ENCODE results near the gene PROB1. TPM values are rescaled to one million over a fixed set of nuclear protein-coding genes. Genes with fewer than 3 reads are reported as not detected.
A peak's percentile ranks its signal among the peaks of the same experiment; 100 is the strongest.
"Not testable (repeated sequence)": the region's sequence is repeated elsewhere in the genome, so short reads cannot be mapped to it uniquely, and the experiment has no call there.

PROB1 gene, protein sequence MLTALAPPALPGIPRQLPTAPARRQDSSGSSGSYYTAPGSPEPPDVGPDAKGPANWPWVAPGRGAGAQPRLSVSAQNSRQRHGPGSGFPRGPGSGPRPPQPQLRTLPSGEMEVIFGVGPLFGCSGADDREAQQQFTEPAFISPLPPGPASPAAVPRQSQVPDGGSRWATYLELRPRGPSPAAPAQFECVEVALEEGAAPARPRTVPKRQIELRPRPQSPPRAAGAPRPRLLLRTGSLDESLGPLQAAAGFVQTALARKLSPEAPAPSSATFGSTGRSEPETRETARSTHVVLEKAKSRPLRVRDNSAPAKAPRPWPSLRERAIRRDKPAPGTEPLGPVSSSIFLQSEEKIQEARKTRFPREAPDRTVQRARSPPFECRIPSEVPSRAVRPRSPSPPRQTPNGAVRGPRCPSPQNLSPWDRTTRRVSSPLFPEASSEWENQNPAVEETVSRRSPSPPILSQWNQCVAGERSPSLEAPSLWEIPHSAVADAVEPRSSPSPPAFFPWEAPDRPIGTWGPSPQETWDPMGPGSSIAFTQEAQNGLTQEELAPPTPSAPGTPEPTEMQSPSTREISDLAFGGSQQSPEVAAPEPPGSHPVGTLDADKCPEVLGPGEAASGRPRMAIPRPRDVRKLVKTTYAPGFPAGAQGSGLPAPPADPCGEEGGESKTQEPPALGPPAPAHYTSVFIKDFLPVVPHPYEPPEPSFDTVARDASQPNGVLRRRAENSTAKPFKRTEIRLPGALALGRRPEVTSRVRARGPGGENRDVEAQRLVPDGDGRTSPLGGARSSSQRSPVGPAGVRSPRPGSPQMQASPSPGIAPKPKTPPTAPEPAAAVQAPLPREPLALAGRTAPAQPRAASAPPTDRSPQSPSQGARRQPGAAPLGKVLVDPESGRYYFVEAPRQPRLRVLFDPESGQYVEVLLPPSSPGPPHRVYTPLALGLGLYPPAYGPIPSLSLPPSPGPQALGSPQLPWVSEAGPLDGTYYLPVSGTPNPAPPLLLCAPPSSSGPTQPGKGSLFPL
- total RNA-seq (2014; rRNA removed; shearing (Covaris generic)): 0.55 and 0.78 TPM in 2 replicates

- in situ Hi-C loops (cut with HindIII; ENCODE audit: low sequenced_read_pairs): no loop called here
- no peak for DNase-seq (ENCODE audit: low spot score)
Measured at GRCh38 chr5:139394654-139395566, at the start of gene PROB1. Gene PROB1 (minus strand): TSS chr5:139395104. CDS start chr5:139395081, 23 bp downstream.

DNA sequence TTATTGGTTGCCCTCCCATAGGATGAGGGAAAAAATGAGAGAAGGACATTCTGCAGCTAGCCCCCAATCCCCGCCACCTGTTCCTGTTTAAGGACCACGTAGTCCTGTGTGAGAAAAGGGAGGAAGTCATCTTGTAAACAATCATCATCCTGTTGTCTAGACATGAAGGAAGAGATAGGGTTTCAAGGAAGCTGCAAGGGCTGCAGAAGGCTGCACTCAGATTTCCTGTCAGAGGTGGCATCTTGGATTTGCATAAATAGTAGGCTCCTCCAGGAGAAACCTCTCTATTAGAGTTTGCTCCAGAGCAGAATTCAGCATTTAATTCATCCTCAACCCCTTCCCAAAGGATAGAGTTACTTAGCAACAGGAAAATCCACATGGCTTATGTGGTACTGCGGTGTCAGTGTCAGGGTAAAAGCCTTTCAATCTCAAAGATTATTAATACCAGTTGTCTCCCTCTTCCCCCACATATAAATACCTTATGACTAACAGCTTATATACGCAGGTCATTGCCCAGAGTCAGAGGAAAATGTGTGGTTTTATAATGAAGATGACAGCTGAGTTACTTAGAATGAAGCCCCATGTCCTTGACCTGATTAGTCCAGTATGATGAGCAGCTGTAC lies 49.0 kb upstream of the PROB1 start:
- in situ Hi-C loops (cut with HindIII; ENCODE audit: low sequenced_read_pairs): no loop called here
- DNase-seq (ENCODE audit: low spot score): no peak

DNA sequence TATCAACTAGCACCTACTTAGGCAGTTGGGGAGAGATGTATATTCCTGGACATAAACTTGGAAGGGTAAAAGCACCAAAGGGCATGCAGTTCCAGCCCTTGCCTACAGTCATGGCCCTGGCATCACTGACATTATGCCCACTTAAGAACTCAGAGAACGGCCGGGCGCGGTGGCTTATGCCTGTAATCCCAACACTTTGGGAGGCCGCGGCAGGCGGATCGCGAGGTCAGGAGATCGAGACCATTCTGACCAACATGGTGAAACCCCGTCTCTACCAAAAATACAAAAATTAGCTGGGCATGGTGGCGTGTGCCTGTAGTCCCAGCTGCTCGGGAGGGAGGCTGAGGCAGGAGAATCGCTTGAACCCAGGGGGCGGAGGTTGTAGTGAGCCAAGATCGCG lies 45.5 kb upstream of the PROB1 start:
- DNase-seq (ENCODE audit: low spot score); in situ Hi-C loops (cut with HindIII; ENCODE audit: low sequenced_read_pairs): not testable (repeated sequence)

DNA sequence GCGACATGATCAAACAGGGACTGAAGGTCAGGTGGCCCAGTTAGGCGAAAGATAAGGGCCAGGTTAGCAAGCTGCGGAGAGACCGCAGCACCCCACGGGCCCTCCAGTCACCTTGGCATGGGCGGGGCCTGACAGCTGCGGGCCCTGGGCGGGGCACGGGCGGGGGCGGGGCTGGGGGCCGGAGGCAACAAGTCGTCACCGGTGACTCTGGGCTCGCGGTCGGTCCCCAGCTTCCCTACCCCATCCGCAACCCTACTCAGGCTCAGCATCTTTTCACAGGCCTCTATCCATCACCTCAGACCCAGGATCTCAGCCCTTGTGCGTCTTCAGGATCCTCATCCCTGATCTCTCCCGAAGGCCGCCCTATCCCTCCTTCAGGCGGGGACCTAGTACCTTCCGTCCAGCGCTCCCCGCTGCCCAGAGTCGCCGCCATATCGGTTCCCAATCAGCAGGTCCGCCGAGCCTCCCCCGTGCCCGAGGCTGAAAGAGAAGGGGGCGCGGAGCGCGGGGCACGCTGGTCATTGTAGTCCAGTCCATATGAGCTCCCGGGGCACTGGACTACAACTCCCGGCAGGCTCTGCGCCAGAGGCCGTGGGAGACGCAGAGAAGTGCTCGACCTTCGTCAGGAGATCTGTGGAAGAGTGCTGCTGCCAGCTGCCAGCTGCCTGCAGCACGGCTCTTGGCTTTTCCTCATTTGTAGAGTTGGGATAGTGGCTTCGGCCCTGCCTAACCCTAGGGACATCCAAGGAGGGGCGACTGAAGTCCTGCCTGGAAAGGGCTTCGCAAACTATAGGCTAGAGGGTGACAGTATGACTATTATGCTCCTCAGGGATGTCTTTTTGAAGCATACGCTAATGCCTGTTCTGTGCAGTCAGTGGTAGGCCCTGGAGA lies 44.4 kb upstream of the PROB1 start, which contains the start of gene DNAJC18:
TSS of gene DNAJC18 (minus strand) at position 513 of the 891 bp plus-strand sequence. CDS start at position 433, 80 bp downstream.
- DNase-seq (ENCODE audit: low spot score): peak; percentile 96
- in situ Hi-C loops (cut with HindIII; ENCODE audit: low sequenced_read_pairs): no loop called here

GRCh38 chr5:139438707-139439012 lies 43.8 kb upstream of the PROB1 start:
- in situ Hi-C loops (cut with HindIII; ENCODE audit: low sequenced_read_pairs): no loop called here
- DNase-seq (ENCODE audit: low spot score): peak; percentile 41

GRCh38 chr5:139435676-139436075 lies 40.8 kb upstream of the PROB1 start:
- in situ Hi-C loops (cut with HindIII; ENCODE audit: low sequenced_read_pairs): no loop called here
- no peak for DNase-seq (ENCODE audit: low spot score)

- DNase-seq (ENCODE audit: low spot score): no peak
Measured at GRCh38 chr5:139431706-139432105, 36.8 kb upstream of the PROB1 start.

GRCh38 chr5:139430015-139430414 lies 35.1 kb upstream of the PROB1 start:
- in situ Hi-C loops (cut with HindIII; ENCODE audit: low sequenced_read_pairs): no loop called here
- DNase-seq (ENCODE audit: low spot score): no peak

More at GRCh38 chr5:139431706-139432105, 36.8 kb upstream of the PROB1 start:
- in situ Hi-C loops (cut with HindIII; ENCODE audit: low sequenced_read_pairs): no loop called here

DNA sequence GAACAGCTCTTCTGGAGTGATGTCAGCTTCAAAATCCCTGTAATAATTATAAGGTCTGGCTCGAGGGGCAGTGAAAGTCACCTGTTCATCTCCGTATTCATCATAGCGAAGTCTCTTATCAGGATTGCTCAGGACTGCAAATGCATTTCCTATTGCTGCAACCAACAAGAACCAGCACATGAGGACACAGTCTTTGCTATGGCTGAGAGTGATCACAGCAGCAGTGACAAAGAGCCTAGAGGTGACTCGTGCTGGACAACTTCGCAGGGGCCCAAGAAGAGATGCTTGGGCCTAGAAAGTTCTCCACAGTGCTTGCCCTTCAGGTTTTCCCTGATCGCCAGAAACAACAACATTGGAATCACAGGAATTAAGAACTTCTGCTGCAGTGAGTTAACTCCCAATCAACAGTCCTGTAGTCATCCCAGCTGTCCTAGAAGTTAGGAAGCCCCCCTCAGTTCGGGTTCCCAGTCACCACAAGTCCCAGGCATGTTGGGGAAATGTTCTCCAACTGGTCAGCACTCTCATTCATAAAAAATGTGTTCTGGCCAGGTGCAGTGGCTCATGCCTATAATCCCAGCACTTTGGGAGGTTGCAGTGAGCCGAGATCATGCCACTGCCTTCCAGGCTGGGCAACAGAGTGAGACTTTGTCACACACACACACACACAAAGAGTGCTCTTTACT lies 31.4 kb upstream of the PROB1 start:
- in situ Hi-C loops (cut with HindIII; ENCODE audit: low sequenced_read_pairs): no loop called here

DNA sequence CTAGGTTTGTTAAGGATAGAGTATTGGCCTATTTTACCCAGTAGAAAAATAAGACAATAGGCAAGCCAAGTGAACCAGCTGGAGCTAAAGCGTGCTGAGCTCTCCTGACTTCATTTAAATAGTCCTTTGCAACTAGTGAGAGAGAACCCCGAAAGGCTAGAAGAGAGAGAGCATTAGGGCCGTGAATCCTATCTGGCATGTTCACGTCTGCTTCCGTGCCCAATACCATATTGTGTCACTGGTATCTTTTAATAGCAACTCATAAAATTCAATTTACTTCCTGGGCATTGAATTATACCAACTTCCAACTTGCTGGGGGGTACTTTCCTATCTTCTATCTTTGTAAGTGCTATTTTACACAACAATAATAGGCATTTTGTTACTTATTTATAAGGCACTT lies 30.6 kb upstream of the PROB1 start:
- in situ Hi-C loops (cut with HindIII; ENCODE audit: low sequenced_read_pairs): no loop called here
- DNase-seq (ENCODE audit: low spot score): no peak

More for the DNA sequence above, 31.4 kb upstream of the PROB1 start:
- DNase-seq (ENCODE audit: low spot score): no peak

DNA sequence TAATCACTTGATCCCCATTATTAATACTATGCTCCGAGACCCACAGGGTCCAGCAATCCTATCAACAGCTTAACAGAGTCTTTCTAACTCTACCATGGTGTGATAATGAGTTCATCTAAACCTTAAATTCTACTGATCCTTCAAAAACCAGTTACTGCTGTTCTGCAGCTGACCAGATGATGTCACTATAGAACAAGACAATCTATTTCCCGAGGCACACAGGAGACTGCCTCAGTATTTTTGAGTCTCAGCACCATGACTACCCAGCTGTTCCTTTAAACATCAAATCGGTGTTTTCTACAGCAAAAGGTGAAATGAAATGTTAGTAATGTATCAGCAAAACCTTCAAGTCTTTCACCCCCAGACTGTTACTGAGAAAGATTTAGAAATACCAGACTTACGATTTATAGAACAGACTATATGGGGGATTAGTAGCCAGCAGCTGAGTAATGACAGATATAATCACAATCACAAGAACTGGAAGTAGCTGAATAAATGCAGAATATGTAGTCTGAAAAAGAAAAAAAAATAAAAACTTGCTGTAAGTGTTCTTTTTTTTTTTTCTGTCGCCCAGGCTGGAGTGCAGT lies 27.5 kb upstream of the PROB1 start:
- DNase-seq (ENCODE audit: low spot score): peak; percentile 78
- in situ Hi-C loops (cut with HindIII; ENCODE audit: low sequenced_read_pairs): no loop called here

GRCh38 chr5:139419226-139420192 lies 24.6 kb upstream of the PROB1 start:
- in situ Hi-C loops (cut with HindIII; ENCODE audit: low sequenced_read_pairs): no loop called here
- no peak for DNase-seq (ENCODE audit: low spot score)

DNA sequence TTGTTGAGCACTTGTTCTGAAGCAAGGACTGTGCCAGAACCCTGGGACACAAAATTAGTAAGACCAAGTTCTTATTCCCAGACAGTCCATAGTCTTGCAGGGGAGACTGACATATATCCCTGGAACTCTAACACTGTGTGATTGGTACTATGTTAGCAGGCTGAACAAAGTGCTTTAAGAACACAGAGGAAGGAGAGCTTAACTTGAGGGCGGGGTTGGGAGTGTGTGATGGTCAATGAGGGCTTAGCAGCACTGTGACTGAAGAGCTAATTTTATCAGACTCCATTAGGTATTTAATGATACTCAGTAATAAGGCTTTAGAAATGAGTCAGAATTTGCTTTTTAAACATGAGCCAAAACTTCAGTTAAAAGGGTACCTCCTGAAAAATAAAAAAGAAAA lies 23.9 kb upstream of the PROB1 start:
- no peak for DNase-seq (ENCODE audit: low spot score)
- in situ Hi-C loops (cut with HindIII; ENCODE audit: low sequenced_read_pairs): no loop called here

DNA sequence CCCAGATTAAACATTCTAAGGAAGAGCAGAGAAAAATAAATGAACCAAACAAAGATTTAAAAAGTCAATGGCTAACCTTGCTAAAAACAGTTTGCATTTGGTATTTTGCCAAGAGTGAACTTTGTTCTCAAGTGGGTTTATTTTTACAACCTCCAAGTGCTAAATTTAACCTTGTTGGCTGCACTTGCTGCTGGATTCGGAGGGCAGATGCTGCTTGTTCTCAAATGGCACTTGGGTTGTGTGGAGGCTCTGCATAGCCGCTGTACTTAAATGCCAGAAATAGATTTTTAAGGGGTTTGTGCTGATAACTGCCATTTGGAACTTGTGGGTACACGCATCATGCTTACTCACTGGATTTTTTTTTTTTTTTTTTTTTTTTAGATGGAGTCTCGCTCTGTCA lies 22.3 kb upstream of the PROB1 start:
- peak; percentile 13 for DNase-seq (ENCODE audit: low spot score)
- in situ Hi-C loops (cut with HindIII; ENCODE audit: low sequenced_read_pairs): no loop called here

DNA sequence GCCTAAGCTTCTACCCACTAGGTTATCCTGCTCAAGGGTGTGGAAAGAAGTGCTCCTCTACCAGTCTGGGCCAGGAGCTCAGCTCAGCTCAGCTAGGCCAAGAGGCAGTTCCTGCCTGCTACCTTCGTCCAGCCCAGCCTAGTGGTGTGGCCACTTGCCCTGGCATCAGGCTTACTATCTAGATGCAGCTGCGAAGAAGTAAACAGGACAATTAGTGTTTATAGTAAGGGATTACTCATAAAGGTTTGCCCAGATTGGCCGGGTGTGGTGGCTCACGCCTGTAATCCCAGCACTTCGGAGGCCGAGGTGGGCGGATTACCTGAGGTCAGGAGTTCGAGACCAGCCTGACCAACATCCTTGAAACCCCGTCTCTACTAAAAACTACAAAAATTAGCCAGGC lies 21.7 kb upstream of the PROB1 start:
- in situ Hi-C loops (cut with HindIII; ENCODE audit: low sequenced_read_pairs): no loop called here
- DNase-seq (ENCODE audit: low spot score): no peak

DNA sequence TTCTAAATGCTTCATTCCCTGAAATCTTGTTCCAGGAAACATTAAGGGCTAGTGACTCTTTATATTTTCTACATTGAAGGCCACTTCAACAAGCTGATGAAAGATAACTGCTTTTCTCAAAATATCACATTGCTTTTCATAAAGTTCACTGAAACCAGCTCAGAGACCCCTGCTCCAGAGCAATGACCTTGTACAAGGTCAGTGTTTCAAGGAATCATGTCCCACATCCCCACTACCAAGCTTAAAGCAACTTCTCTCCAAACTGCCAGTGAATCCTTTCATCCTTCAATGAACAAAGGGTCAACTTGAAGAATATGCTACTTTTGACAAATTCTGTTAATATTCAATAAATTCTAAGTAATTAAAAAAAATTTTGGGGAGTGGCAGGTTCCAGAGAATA lies 21.0 kb upstream of the PROB1 start:
- in situ Hi-C loops (cut with HindIII; ENCODE audit: low sequenced_read_pairs): no loop called here
- DNase-seq (ENCODE audit: low spot score): no peak
